ENCODE data around the gene MCCD1.

DNA sequence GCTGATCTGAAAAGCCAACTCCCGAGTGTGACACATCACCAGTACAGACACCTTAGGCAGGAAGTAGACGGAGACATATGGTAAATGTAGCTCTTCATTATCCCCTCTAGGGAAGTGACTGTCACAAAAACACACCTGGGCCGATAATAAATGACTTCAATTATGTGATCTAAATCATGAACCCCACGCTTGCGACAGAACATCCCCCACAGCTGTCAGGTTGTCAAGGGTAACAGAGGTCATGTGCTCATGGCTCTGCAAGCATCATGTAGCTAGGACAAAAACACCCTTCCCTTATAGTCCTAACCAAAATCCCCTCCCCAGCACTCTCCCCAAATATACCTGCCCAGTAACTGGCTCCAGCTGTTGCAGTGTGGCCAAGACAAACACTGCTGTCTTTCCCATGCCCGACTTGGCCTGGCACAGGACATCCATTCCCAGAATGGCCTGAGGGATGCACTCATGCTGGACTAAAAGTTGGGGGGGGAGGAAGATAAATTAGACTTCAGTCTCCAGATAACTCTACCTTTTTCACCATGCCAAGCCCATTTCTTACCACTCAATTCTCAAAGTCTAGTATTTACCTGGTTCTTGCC, 10.1 kb downstream of the MCCD1 start:
- TF ChIP-seq, protein P1, sequence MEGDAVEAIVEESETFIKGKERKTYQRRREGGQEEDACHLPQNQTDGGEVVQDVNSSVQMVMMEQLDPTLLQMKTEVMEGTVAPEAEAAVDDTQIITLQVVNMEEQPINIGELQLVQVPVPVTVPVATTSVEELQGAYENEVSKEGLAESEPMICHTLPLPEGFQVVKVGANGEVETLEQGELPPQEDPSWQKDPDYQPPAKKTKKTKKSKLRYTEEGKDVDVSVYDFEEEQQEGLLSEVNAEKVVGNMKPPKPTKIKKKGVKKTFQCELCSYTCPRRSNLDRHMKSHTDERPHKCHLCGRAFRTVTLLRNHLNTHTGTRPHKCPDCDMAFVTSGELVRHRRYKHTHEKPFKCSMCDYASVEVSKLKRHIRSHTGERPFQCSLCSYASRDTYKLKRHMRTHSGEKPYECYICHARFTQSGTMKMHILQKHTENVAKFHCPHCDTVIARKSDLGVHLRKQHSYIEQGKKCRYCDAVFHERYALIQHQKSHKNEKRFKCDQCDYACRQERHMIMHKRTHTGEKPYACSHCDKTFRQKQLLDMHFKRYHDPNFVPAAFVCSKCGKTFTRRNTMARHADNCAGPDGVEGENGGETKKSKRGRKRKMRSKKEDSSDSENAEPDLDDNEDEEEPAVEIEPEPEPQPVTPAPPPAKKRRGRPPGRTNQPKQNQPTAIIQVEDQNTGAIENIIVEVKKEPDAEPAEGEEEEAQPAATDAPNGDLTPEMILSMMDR (IDR thresholded peaks at IDR 0.05): no peak
- TF ChIP-seq POLR2A (IDR thresholded peaks at IDR 0.05): no peak
